HepG2 (cell line): ENCODE measurements around the gene C19orf85. TPM values are rescaled to one million over a fixed set of nuclear protein-coding genes. Genes with fewer than 3 reads are reported as not detected.

ENCODE experiments used
- AHDC1 ChIP-seq: sonication (generic); formaldehyde crosslinking; IDR thresholded peaks from 2 replicates; pipeline ENCODE4 v1.5.1; 2020; ENCODE audit warnings: mild to moderate bottlenecking, missing genetic modification reagents, borderline replicate concordance
- ELF3 ChIP-seq: IDR thresholded peaks from 2 replicates; pipeline ENCODE4 v1.6.1; 2016; ENCODE audit warnings: missing genetic modification reagents, missing compliant biosample characterization
- HES4 ChIP-seq: sonication (generic); formaldehyde crosslinking; IDR thresholded peaks from 2 replicates; pipeline ENCODE4 v1.9.0; 2021; ENCODE audit warnings: mild to moderate bottlenecking, missing genetic modification reagents, borderline replicate concordance
- KAT2B ChIP-seq: fragments of 150-350 bp; IDR thresholded peaks from 2 replicates; pipeline ENCODE4 v1.6.1; 2014; ENCODE audit warnings: low read depth, low read length, borderline replicate concordance
- LRRFIP1 ChIP-seq: sonication (generic); formaldehyde crosslinking; conservative IDR thresholded peaks from 2 replicates; pipeline ENCODE4 v1.4.0; 2020; ENCODE audit warnings: missing genetic modification reagents
- MEF2D ChIP-seq: sonication (generic); formaldehyde crosslinking; IDR thresholded peaks from 2 replicates; pipeline ENCODE4 v1.5.1; 2020; ENCODE audit warnings: mild to moderate bottlenecking, missing genetic modification reagents
- PHF5A ChIP-seq: IDR thresholded peaks from one replicate; pipeline ENCODE4 v1.6.1; 2018; ENCODE audit warnings: low read depth, missing genetic modification reagents; ENCODE audit not compliant: unreplicated experiment
- PRDM4 ChIP-seq: sonication (generic); formaldehyde crosslinking; IDR thresholded peaks from 2 replicates; pipeline ENCODE4 v1.9.0; 2021; ENCODE audit warnings: missing genetic modification reagents, borderline replicate concordance
- SOX13 ChIP-seq, 3 experiments: fragments of 450-650 bp in 1 of 3; sonication (generic) in 1 of 3; formaldehyde crosslinking in 1 of 3; IDR thresholded peaks in 2 of 3; conservative IDR thresholded peaks in 1 of 3; 2 replicates each; pipeline versions ENCODE4 v1.5.0 to v1.6.1; 2016 to 2020; ENCODE audit warnings: antibody characterized with exemption in 1 of 3, mild to moderate bottlenecking in 1 of 3, missing compliant biosample characterization in 1 of 3, missing genetic modification reagents in 1 of 3, moderate library complexity in 1 of 3
- ZFP36 ChIP-seq: fragments of 150-350 bp; IDR thresholded peaks from 2 replicates; pipeline ENCODE4 v1.6.1; 2018; ENCODE audit warnings: borderline replicate concordance, low read length, low read depth; ENCODE audit not compliant: partially characterized antibody
- ZNF10 ChIP-seq: sonication (generic); formaldehyde crosslinking; IDR thresholded peaks from 2 replicates; pipeline ENCODE4 v1.4.0; 2020; ENCODE audit warnings: mild to moderate bottlenecking, low read depth, missing genetic modification reagents, borderline replicate concordance
- ZNF275 ChIP-seq: sonication (generic); formaldehyde crosslinking; IDR thresholded peaks from 2 replicates; pipeline ENCODE4 v1.8.0; 2022; ENCODE audit warnings: missing genetic modification reagents, mild to moderate bottlenecking, inconsistent platforms, borderline replicate concordance
- ZNF329 ChIP-seq: sonication (generic); formaldehyde crosslinking; IDR thresholded peaks from 2 replicates; pipeline ENCODE4 v1.9.0; 2021; ENCODE audit warnings: low read depth, mild to moderate bottlenecking, missing genetic modification reagents
- ZNF496 ChIP-seq: sonication (generic); formaldehyde crosslinking; IDR thresholded peaks from 2 replicates; pipeline ENCODE4 v1.8.1; 2023; ENCODE audit warnings: mild to moderate bottlenecking, moderate library complexity, missing genetic modification reagents; ENCODE audit not compliant: insufficient replicate concordance
- ZNF644 ChIP-seq: IDR thresholded peaks from 2 replicates; pipeline ENCODE4 v1.6.1; 2016; ENCODE audit warnings: low read depth
- ZNF83 ChIP-seq: sonication (generic); formaldehyde crosslinking; IDR thresholded peaks from 2 replicates; pipeline ENCODE4 v1.4.0; 2020; ENCODE audit warnings: missing genetic modification reagents, mild to moderate bottlenecking, borderline replicate concordance
- polyA plus RNA-seq, 8 experiments: library from polyadenylated mRNA; depleted of rRNA in 3 of 8; stranded (reverse) in 7 of 8; unstranded in 1 of 8; fragments of >200 nt; fragmentation: Illumina TruSeq in 4 of 8; extraction: Trizol in 4 of 8; gene quantifications; 2 replicates each; pipeline versions ENCODE4 v1.2.1 to v1.2.3, GENCODE V29; 2011 to 2016; ENCODE audit warnings: low read depth in 4 of 8, missing spikeins in 1 of 8, mixed read lengths in 1 of 8; ENCODE audit not compliant: insufficient read depth in 1 of 8
- total RNA-seq, 5 experiments: library from RNA; depleted of rRNA; stranded (reverse); fragments of >200 nt; fragmentation: Illumina TruSeq; extraction: Trizol; gene quantifications; 2 replicates each; pipeline ENCODE4 v1.2.3, GENCODE V29; 2016; ENCODE audit warnings: low read depth in 1 of 5

C19orf85 gene
- total and polyA plus RNA-seq, 2 of the 13 experiments (the other 11 are each of a cell fraction or from before 2014, with no cell fraction given) = not detected

GRCh38 chr19:55460670-55461258 is 3.8 kb downstream of the C19orf85 start (continued):
- TF ChIP-seq LRRFIP1 (CRISPR knock-in tag) (no peak), ZNF496 (CRISPR knock-in tag) (no peak), PHF5A (CRISPR knock-in tag) (no peak), ZFP36 (no peak), ZNF10 (CRISPR knock-in tag) (no peak), ELF3 (no peak), MEF2D (0 out of 2 replicates have a peak, but pooled peaks have one; percentile 29), ZNF275 (no peak), HES4 (CRISPR knock-in tag) (peak; percentile 6; the same call in 1 of the 2 replicates), KAT2B (no peak), ZNF83 (CRISPR knock-in tag) (no peak), PRDM4 (no peak), AHDC1 (CRISPR knock-in tag) (peak; percentile 17; the same call in 1 of the 2 replicates), SOX13 (IDR thresholded peaks at IDR 0.05) (no peak), SOX13 (CRISPR knock-in tag; conservative IDR thresholded peaks at IDR 0.05 in 1 of 2, IDR thresholded peaks at IDR 0.05 in 1 of 2) (no peak), ZNF644 (CRISPR knock-in tag) (no peak), ZNF329 (CRISPR knock-in tag) (no peak)
